Tibial artery (tissue), 4 donors: ENCODE results near the gene GPX3.

Experiments
- DNase-seq, 2 donors: peaks; one replicate each; pipeline ENCODE4 v3.0.0-alpha.2; 2019
- H3K27ac ChIP-seq, 2 donors: fragments of 200-600 bp; sonication (generic) in 1 of 2; 1 replicate in 1 of 2; 2 replicates in 1 of 2; pipeline ENCODE4 v1.5.1; 2018 to 2019; ENCODE audit warnings: mild to moderate bottlenecking in 1 of 2
- H3K27me3 ChIP-seq, 2 donors: fragments of 200-600 bp; sonication (generic) in 1 of 2; one replicate each; pipeline versions ENCODE4 v1.5.1 to v1.6.0; 2016 to 2019
- H3K36me3 ChIP-seq, 3 donors: fragments of 200-600 bp; sonication (generic) in 2 of 3; one replicate each; pipeline ENCODE4 v1.5.1; 2016 to 2019; ENCODE audit warnings: mild to moderate bottlenecking in 2 of 3
- H3K4me1 ChIP-seq, 4 donors: fragments of 200-600 bp; sonication (generic) in 2 of 4; 1 replicate in 3 of 4; 2 replicates in 1 of 4; pipeline ENCODE4 v1.5.1; 2016 to 2019
- H3K4me3 ChIP-seq, 2 donors: fragments of 200-600 bp; sonication (generic) in 1 of 2; 1 replicate in 1 of 2; 2 replicates in 1 of 2; pipeline ENCODE4 v1.5.1; 2018 to 2019; ENCODE audit warnings: mild to moderate bottlenecking in 2 of 2
- H3K9me3 ChIP-seq, 3 donors: fragments of 200-600 bp; sonication (generic) in 1 of 3; one replicate each; pipeline ENCODE4 v1.5.1; 2016 to 2019
- intact Hi-C: fragments of 100-400 bp; cut with DNase I; formaldehyde crosslinking; loops from one replicate; pipeline ENCODE4 v1.15.0; 2023; ENCODE audit warnings: low total_unique reads
- TF ChIP-seq, protein P1 (sequence below), 2 experiments: fragments of 200-600 bp in 1 of 2; fragments of 450-650 bp in 1 of 2; IDR thresholded peaks; one replicate each; pipeline ENCODE4 v1.5.1; 2017 to 2019; ENCODE audit warnings: antibody characterized with exemption in 2 of 2, mild to moderate bottlenecking in 1 of 2, moderate library complexity in 1 of 2

The GPX3 gene

DNA sequence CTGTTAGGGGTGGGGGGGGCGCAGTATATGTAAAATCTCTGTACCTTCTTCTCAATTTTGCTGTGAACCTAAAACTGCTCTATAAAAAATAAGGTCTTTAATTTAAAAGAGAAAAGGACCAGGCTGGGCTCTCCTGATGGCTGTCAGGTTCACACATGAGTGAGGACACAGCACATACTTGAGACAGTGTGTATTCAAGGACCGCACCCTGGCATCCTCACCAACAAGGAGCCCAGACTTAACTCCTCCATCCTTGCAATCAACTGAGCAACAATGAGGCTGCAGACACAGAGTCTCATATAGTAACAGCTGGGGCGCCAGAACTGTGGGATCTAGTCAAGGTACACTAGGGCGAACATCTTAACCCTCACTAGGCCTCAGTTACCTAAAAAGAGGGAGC is 50.6 kb downstream of the GPX3 start:
- H3K36me3 ChIP-seq = peaks cover 0 to 18% (median 0%) of the 10 kb centered on the region in 3 donors
- no peak for DNase-seq
- H3K27ac ChIP-seq = no peak overlapping the region
- H3K27me3 ChIP-seq = no peaks in the 10 kb centered on the region
- H3K9me3 ChIP-seq = no peaks in the 10 kb centered on the region
- intact Hi-C loops = no loop called here
- H3K4me1 ChIP-seq = peaks cover 5 to 55% (median 40%) of the 10 kb centered on the region in 4 donors
- TF ChIP-seq, protein P1, sequence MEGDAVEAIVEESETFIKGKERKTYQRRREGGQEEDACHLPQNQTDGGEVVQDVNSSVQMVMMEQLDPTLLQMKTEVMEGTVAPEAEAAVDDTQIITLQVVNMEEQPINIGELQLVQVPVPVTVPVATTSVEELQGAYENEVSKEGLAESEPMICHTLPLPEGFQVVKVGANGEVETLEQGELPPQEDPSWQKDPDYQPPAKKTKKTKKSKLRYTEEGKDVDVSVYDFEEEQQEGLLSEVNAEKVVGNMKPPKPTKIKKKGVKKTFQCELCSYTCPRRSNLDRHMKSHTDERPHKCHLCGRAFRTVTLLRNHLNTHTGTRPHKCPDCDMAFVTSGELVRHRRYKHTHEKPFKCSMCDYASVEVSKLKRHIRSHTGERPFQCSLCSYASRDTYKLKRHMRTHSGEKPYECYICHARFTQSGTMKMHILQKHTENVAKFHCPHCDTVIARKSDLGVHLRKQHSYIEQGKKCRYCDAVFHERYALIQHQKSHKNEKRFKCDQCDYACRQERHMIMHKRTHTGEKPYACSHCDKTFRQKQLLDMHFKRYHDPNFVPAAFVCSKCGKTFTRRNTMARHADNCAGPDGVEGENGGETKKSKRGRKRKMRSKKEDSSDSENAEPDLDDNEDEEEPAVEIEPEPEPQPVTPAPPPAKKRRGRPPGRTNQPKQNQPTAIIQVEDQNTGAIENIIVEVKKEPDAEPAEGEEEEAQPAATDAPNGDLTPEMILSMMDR (IDR thresholded peaks at IDR 0.05) = no peak
- H3K4me3 ChIP-seq = no peak overlapping the region

DNA sequence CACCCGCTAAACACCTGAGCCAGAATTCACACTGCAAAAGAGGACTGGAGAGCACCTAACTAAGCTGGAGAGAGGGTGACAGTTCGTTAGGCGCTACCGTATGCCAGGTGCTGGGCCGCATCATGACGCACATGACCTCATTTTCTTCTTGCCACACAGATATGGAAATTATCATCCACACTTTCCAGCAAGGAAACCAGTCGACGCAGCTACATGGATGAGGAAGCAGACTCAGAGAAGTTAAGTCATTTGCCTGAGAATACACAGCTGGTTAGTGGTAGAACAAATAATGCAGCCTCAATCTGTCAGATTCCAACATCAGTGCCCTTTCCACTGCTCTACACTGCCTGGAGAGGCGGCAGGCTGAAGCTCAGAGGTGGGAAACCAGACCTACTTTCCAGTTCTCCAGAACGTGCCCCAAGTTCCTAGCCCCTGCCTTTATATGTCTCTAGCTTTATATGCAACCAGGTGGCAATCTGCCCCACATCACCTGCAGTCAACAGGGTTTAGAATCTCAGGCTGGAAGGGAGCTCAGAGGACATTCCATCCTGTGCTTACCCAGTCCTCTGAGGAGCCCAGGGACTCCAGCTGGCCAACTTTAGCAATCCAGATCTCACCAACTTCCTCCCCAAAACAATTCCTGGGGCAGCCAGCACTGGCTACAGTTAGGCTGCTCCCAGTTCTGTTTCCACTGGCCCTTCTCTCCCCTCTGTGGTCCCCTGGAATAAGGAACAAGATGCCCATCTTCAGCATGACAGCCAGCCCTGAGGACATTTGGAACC is 51.6 kb downstream of the GPX3 start:
- Histone ChIP-seq H3K36me3 (peaks cover 0 to 14% (median 0%) of the 10 kb centered on the region in 3 donors), H3K27me3 (no peaks in the 10 kb centered on the region), H3K27ac (peak overlapping the region; percentile 50 to 54), H3K9me3 (no peaks in the 10 kb centered on the region), H3K4me1 (peaks cover 5 to 61% (median 46%) of the 10 kb centered on the region in 4 donors), H3K4me3 (no peak overlapping the region)
- intact Hi-C loops = no loop called here
- DNase-seq = peak in 1 of 2 donors; percentile 54
- TF ChIP-seq, protein P1 (IDR thresholded peaks at IDR 0.05) = no peak

DNA sequence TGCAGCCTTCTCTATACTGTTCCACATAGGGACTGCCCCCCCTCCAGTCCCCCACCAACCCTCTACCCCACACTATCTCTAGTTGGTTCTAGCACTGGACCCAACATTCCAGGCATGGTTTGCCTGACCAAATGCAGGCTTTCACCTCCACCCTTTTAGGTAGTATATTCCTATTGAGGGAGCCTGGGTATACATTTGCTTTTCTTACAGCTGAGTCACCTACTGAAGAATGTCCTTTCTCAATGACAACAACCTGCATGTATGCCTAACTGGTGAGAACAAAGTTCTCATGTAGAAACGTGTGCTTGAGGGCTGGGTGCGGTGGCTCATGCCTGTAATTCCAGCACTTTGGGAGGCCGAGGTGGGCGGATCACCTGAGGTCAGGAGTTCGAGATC is 52.2 kb downstream of the GPX3 start:
- H3K36me3 ChIP-seq = peaks cover 0 to 8% (median 0%) of the 10 kb centered on the region in 3 donors
- peak overlapping the region; percentile 50 to 54 for H3K27ac ChIP-seq
- no peak overlapping the region for H3K4me3 ChIP-seq
- no peaks in the 10 kb centered on the region for H3K27me3 ChIP-seq
- H3K4me1 ChIP-seq = peaks cover 5 to 61% (median 46%) of the 10 kb centered on the region in 4 donors
- no peaks in the 10 kb centered on the region for H3K9me3 ChIP-seq
- no peak for DNase-seq
- intact Hi-C loops = no loop called here
- TF ChIP-seq, protein P1 (IDR thresholded peaks at IDR 0.05) = no peak

DNA sequence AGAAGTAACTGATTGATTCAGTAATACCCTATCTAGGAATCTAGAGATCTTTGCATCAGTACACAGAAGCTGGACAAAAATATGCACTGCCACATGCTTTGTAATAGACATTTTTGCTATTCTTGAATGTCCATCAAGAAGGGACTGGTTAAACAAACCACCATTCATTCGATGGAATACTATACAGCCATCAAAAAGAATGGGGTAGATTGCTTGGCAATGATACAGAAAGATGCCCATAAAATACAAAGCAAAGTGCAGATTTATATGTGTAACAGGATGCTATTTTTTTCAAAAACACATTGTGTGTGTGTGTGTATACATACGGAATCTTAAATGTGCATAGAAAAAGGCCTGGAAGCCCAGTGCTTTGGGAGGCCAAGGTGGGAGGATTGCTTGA is 52.9 kb downstream of the GPX3 start:
- peak overlapping the region; percentile 50 to 54 for H3K27ac ChIP-seq

DNA sequence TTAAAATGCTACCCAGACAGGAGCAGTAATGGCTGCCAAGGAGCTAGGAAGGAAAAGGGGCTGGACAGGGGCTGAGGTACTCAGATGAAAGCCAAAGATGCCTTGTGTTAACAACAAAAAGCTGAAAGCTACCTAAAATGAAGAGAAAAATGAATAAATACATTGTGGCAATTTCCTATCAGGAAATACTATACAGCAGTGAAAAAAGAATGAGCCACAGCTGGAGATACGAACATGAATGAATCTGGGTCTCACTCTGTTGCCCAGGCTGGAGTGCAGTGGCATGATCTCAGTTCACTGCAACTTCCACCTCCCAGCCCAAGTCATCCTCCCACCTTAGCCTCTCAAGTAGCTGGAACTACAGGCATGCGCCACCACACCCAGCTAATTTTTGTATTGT is 54.2 kb downstream of the GPX3 start:
- no peak for DNase-seq
- Histone ChIP-seq H3K27me3 (no peaks in the 10 kb centered on the region), H3K36me3 (peaks cover 0 to 8% (median 0%) of the 10 kb centered on the region in 3 donors), H3K9me3 (no peaks in the 10 kb centered on the region), H3K27ac (no peak overlapping the region), H3K4me1 (peaks cover 5 to 61% (median 40%) of the 10 kb centered on the region in 4 donors), H3K4me3 (no peak overlapping the region)
- intact Hi-C loops = no loop called here
- TF ChIP-seq, protein P1 (IDR thresholded peaks at IDR 0.05) = no peak

More for the DNA sequence above, 52.9 kb downstream of the GPX3 start:
- no peak overlapping the region for H3K4me3 ChIP-seq
- TF ChIP-seq, protein P1 (IDR thresholded peaks at IDR 0.05) = no peak
- no peak for DNase-seq
- H3K9me3 ChIP-seq = no peaks in the 10 kb centered on the region
- peaks cover 5 to 60% (median 42%) of the 10 kb centered on the region in 4 donors for H3K4me1 ChIP-seq
- intact Hi-C loops = no loop called here
- no peaks in the 10 kb centered on the region for H3K27me3 ChIP-seq
- peaks cover 0 to 8% (median 0%) of the 10 kb centered on the region in 3 donors for H3K36me3 ChIP-seq
